HPDE6-E6E7 (cell line): Measurements from ENCODE around the gene APLP2.
"Not testable (repeated sequence)": the region's sequence is repeated elsewhere in the genome, so short reads cannot be mapped to it uniquely, and the experiment has no call there.

Source experiments
- DNase-seq: peaks from one replicate; pipeline ENCODE4 v3.0.0; 2011; ENCODE audit warnings: missing footprints; ENCODE audit errors: extremely low spot score

The APLP2 gene

GRCh38 chr11:130069659-130070108, at the start of gene APLP2:
APLP2 (plus strand) TSS chr11:130069894; CDS start chr11:130069978, 84 bp downstream.
- DNase-seq = peak; percentile 94

GRCh38 chr11:130020323-130020722, 49.4 kb upstream of the APLP2 start:
- DNase-seq = no peak

- DNase-seq = not testable (repeated sequence)
These were observed 48.1 kb upstream of the APLP2 start for GRCh38 chr11:130021606-130022005.

GRCh38 chr11:130022799-130023198, 46.9 kb upstream of the APLP2 start:
- DNase-seq = no peak

GRCh38 chr11:130023204-130023603, 46.5 kb upstream of the APLP2 start:
- peak; percentile 73 for DNase-seq

- DNase-seq = no peak
These were observed 45.3 kb upstream of the APLP2 start for GRCh38 chr11:130024361-130024760.

- DNase-seq = no peak
These were observed 44.3 kb upstream of the APLP2 start for GRCh38 chr11:130025371-130025770.

- DNase-seq = no peak
These were observed 40.6 kb upstream of the APLP2 start for GRCh38 chr11:130029137-130029536.

- no peak for DNase-seq
These were observed 38.6 kb upstream of the APLP2 start for GRCh38 chr11:130031056-130031455.

- DNase-seq = no peak
These were observed 37.7 kb upstream of the APLP2 start for GRCh38 chr11:130031945-130032344.

GRCh38 chr11:130032931-130033330, 36.8 kb upstream of the APLP2 start:
- no peak for DNase-seq

- DNase-seq = no peak
These were observed 35.5 kb upstream of the APLP2 start for GRCh38 chr11:130034236-130034635.

GRCh38 chr11:130037058-130037457, 32.6 kb upstream of the APLP2 start:
- peak; percentile 86 for DNase-seq

GRCh38 chr11:130037881-130038585, 31.7 kb upstream of the APLP2 start:
- DNase-seq = peak; percentile 58

GRCh38 chr11:130040281-130040940, 29.3 kb upstream of the APLP2 start:
- DNase-seq = no peak

GRCh38 chr11:130042093-130042591, 27.6 kb upstream of the APLP2 start:
- peak; percentile 79 for DNase-seq

GRCh38 chr11:130043575-130043974, 26.1 kb upstream of the APLP2 start:
- no peak for DNase-seq

GRCh38 chr11:130047141-130047540, 22.6 kb upstream of the APLP2 start:
- DNase-seq = no peak

GRCh38 chr11:130049328-130049771, 20.3 kb upstream of the APLP2 start:
- DNase-seq = no peak

GRCh38 chr11:130050257-130050656, 19.4 kb upstream of the APLP2 start:
- DNase-seq = no peak

GRCh38 chr11:130051082-130051481, 18.6 kb upstream of the APLP2 start:
- DNase-seq = no peak

- no peak for DNase-seq
These were observed 17.1 kb upstream of the APLP2 start for GRCh38 chr11:130052567-130052966.

GRCh38 chr11:130054966-130055365, 14.7 kb upstream of the APLP2 start:
- no peak for DNase-seq
